GM06990 (cell line): ENCODE measurements around the gene LPIN1.
A peak's percentile ranks its signal among the peaks of the same experiment; 100 is the strongest.

Experiments
- DNase-seq: peaks from one replicate; pipeline ENCODE4 v3.0.0-alpha.2; 2011; ENCODE audit not compliant: insufficient read length; ENCODE audit errors: extremely low read depth
- H3K27me3 ChIP-seq: replicated peaks from 2 replicates; pipeline ENCODE4 v1.6.0; 2011; ENCODE audit warnings: low read length; ENCODE audit not compliant: control insufficient read depth, insufficient read depth
- H3K36me3 ChIP-seq: 2 replicates; pipeline ENCODE4 v1.5.1; 2011; ENCODE audit warnings: low read length; ENCODE audit not compliant: control insufficient read depth, insufficient read depth
- H3K4me3 ChIP-seq: replicated peaks from 2 replicates; pipeline ENCODE4 v1.5.1; 2011; ENCODE audit warnings: low read depth, mild to moderate bottlenecking, control low read depth, low read length
- TF ChIP-seq, protein P1 (sequence below): IDR thresholded peaks from 2 replicates; pipeline ENCODE4 v1.5.1; 2011; ENCODE audit warnings: low read length, control low read depth, mild to moderate bottlenecking, inconsistent platforms; ENCODE audit not compliant: insufficient read depth, poor library complexity, severe bottlenecking

LPIN1 gene

GRCh38 chr2:11781602-11782001, 35.2 kb downstream of the LPIN1 start:
- TF ChIP-seq, protein P1, sequence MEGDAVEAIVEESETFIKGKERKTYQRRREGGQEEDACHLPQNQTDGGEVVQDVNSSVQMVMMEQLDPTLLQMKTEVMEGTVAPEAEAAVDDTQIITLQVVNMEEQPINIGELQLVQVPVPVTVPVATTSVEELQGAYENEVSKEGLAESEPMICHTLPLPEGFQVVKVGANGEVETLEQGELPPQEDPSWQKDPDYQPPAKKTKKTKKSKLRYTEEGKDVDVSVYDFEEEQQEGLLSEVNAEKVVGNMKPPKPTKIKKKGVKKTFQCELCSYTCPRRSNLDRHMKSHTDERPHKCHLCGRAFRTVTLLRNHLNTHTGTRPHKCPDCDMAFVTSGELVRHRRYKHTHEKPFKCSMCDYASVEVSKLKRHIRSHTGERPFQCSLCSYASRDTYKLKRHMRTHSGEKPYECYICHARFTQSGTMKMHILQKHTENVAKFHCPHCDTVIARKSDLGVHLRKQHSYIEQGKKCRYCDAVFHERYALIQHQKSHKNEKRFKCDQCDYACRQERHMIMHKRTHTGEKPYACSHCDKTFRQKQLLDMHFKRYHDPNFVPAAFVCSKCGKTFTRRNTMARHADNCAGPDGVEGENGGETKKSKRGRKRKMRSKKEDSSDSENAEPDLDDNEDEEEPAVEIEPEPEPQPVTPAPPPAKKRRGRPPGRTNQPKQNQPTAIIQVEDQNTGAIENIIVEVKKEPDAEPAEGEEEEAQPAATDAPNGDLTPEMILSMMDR, result no peak
- DNase-seq, result no peak

GRCh38 chr2:11784280-11784679, 37.8 kb downstream of the LPIN1 start:
- H3K27me3 ChIP-seq, result no peaks in the 10 kb centered on the region
- peaks cover 27% of the 10 kb centered on the region for H3K36me3 ChIP-seq
- TF ChIP-seq, protein P1, result no peak
- DNase-seq, result no peak
- H3K4me3 ChIP-seq, result no peak overlapping the region

More at GRCh38 chr2:11781602-11782001, 35.2 kb downstream of the LPIN1 start:
- 0 out of 2 replicates have a peak, but pooled peaks cover 1% of the 10 kb centered on the region for H3K27me3 ChIP-seq
- no peak overlapping the region for H3K4me3 ChIP-seq
- H3K36me3 ChIP-seq, result peaks cover 23% of the 10 kb centered on the region

DNA sequence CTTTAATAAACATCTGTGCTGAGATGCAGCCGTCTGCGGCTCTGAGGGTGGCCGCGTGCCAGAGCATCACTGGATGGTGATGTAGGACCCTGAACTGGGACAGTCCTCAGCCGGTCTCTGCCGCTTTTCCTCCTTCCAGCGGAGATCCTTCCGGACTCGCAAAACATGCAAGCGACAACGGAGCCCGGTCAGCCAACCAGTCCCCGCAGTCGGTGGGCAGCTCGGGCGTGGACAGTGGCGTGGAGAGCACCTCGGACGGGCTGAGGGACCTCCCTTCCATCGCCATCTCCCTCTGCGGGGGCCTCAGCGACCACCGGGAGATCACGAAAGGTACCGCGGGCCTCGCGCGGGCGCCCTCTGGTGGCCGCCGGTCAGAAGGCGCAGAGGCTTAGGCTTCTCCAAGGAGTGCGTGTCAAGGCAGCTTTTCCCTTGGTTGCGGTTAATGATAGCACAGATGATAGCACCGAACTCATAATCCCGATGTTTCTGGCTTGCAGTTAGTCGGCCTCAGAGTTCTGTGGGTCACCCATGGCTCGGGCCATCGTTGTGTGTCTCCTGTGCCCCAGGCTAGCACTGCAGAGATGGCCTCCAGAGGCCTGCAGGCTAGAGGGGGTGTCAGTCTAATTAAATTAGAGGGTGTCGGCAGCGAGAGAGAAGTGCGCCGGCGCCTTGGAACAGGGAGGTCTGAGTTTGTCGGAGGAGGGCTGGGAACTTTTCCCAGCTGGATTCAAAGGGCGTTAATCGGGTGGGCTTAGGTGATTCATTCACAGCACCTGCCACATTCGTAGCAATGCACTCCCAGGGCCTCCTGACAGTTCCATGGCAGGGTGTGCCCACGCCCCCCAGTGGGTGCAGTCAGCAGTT, 38.5 kb downstream of the LPIN1 start:
- Histone ChIP-seq H3K36me3 (peaks cover 28% of the 10 kb centered on the region), H3K4me3 (no peak overlapping the region), H3K27me3 (no peaks in the 10 kb centered on the region)
- TF ChIP-seq, protein P1, result peak; percentile 91
- DNase-seq, result peak; percentile 42

DNA sequence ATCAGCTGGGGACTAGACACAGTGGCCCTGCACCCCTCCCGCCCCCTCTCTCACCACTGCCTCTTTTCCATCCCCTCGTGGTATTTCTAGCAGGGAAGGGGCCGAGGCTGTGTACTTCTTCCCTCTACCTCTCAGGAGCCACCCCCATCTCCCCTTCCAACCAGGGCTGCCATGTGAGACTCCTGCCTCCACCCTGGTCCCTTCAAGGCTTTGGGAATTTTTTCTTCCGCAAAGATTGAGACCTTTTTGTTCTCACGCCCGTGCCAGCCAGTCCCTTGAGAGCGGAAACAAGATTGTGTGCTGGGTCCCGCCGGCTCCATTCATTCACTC, 39.1 kb downstream of the LPIN1 start:
- Histone ChIP-seq H3K27me3 (no peaks in the 10 kb centered on the region), H3K36me3 (peaks cover 31% of the 10 kb centered on the region), H3K4me3 (no peak overlapping the region)
- no peak for DNase-seq
- TF ChIP-seq, protein P1, result no peak

DNA sequence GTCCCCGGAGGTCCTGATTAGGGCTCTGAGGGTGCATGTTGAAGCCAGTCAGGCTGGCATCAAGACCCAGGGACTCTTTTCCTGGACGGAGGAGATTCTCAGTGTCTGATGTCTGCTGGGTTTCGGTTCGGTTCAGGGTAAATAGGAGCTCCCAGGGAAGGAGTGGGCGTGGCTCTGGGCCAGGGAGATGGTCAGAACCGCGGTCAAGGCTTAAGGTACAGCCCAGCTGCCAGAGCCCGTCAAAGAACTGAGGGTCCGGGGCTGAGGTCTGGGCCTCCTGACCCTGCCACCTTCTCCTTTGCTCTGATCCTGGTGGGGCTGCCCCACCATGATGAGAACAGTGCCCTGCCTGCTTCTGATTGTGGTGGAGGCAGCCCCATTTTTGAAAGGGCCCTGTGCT, 39.8 kb downstream of the LPIN1 start:
- Histone ChIP-seq H3K36me3 (peaks cover 31% of the 10 kb centered on the region), H3K4me3 (no peak overlapping the region), H3K27me3 (no peaks in the 10 kb centered on the region)
- DNase-seq, result no peak
- TF ChIP-seq, protein P1, result no peak
